Fibroblast of the aortic adventitia (primary cell): ENCODE measurements around the gene MAP10. TPM values are rescaled to one million over a fixed set of nuclear protein-coding genes. Genes with fewer than 3 reads are reported as not detected.

Experiments used
- DNase-seq: peaks from one replicate; pipeline ENCODE4 v3.0.0-alpha.2; 2010; ENCODE audit warnings: low read depth
- H3K4me3 ChIP-seq: 2 replicates; pipeline ENCODE4 v1.5.1; 2011; ENCODE audit warnings: low read depth, mild to moderate bottlenecking, control low read depth, low read length, moderate library complexity
- CTCF ChIP-seq: IDR thresholded peaks from 2 replicates; pipeline ENCODE4 v1.5.1; 2011; ENCODE audit warnings: mild to moderate bottlenecking, low read length, control low read depth, inconsistent platforms; ENCODE audit not compliant: insufficient read depth
- total RNA-seq: library from RNA; depleted of rRNA; stranded (reverse); fragments of >200 nt; gene quantifications from 2 replicates; pipeline ENCODE4 v1.2.3, GENCODE V29; 2012; ENCODE audit warnings: low replicate concordance

MAP10 gene
- 1.5 and 1.9 TPM in 2 replicates for total RNA-seq

- TF ChIP-seq CTCF: no peak
- peak; percentile 74 for DNase-seq
- peak within 1 kb of the TSS; percentile 70 for H3K4me3 ChIP-seq
These were observed at the start of gene MAP10 for GRCh38 chr1:232805269-232806185. Gene MAP10, plus strand, starts transcription at chr1:232805416. Its CDS starts 34 bp downstream, at chr1:232805450.

- H3K4me3 ChIP-seq: no peak overlapping the region
- DNase-seq: no peak
- TF ChIP-seq CTCF: no peak
These were observed 40.6 kb upstream of the MAP10 start for GRCh38 chr1:232764458-232765251.

- no peak for DNase-seq
- no peak overlapping the region for H3K4me3 ChIP-seq
- no peak for TF ChIP-seq CTCF
These were observed 39.7 kb upstream of the MAP10 start for GRCh38 chr1:232765542-232765941.

- H3K4me3 ChIP-seq: no peak overlapping the region
- no peak for TF ChIP-seq CTCF
- DNase-seq: no peak
These were observed 38.9 kb upstream of the MAP10 start for GRCh38 chr1:232766241-232766890.

- no peak for TF ChIP-seq CTCF
- H3K4me3 ChIP-seq: no peak overlapping the region
- no peak for DNase-seq
These were observed 38.3 kb upstream of the MAP10 start for GRCh38 chr1:232766904-232767303.

- DNase-seq: peak; percentile 72
- TF ChIP-seq CTCF: no peak
- H3K4me3 ChIP-seq: no peak overlapping the region
These were observed 37.7 kb upstream of the MAP10 start for GRCh38 chr1:232767305-232768074.
